GM10266 (cell line): ENCODE data around the gene EFHC1.
"Not testable (repeated sequence)": the region's sequence is repeated elsewhere in the genome, so short reads cannot be mapped to it uniquely, and the experiment has no call there.

Experiments used
- DNase-seq: peaks from one replicate; pipeline ENCODE4 v3.0.0; 2012; ENCODE audit errors: extremely low spot score
- CTCF ChIP-seq: IDR thresholded peaks from 2 replicates; pipeline ENCODE4 v1.5.1; 2012; ENCODE audit warnings: mild to moderate bottlenecking, low read depth; ENCODE audit not compliant: control insufficient read depth, insufficient read depth; ENCODE audit errors: missing control alignments

Gene EFHC1

GRCh38 chr6:52420668-52421358 lies 671 bp downstream of the EFHC1 start:
- DNase-seq = no peak
- TF ChIP-seq CTCF = no peak

GRCh38 chr6:52422156-52422555 lies 2.0 kb downstream of the EFHC1 start:
- no peak for DNase-seq
- TF ChIP-seq CTCF = no peak

GRCh38 chr6:52423448-52423847 lies 3.3 kb downstream of the EFHC1 start:
- no peak for DNase-seq
- TF ChIP-seq CTCF = no peak

GRCh38 chr6:52423971-52424381 lies 3.8 kb downstream of the EFHC1 start:
- no peak for DNase-seq
- TF ChIP-seq CTCF = no peak

GRCh38 chr6:52424513-52424912 lies 4.4 kb downstream of the EFHC1 start:
- no peak for DNase-seq
- TF ChIP-seq CTCF = no peak

- no peak for TF ChIP-seq CTCF
- no peak for DNase-seq
These were observed 6.5 kb downstream of the EFHC1 start for GRCh38 chr6:52426667-52427066.

GRCh38 chr6:52433294-52433693 lies 13.2 kb downstream of the EFHC1 start:
- DNase-seq = not testable (repeated sequence)

GRCh38 chr6:52435345-52435744 lies 15.2 kb downstream of the EFHC1 start:
- no peak for DNase-seq
- TF ChIP-seq CTCF = no peak
